GM12891 (cell line): ENCODE results near the gene ABHD2.
"Not testable (repeated sequence)": the region's sequence is repeated elsewhere in the genome, so short reads cannot be mapped to it uniquely, and the experiment has no call there.

Source experiments
- DNase-seq: peaks from one replicate; pipeline ENCODE4 v3.0.0; 2011; ENCODE audit warnings: low spot score; ENCODE audit not compliant: insufficient read length
- FAIRE-seq: peaks from 2 replicates; lab custom pipeline; 2011; peaks lifted over from hg19 to GRCh38; lab: Jason Lieb, UNC
- PAX5 ChIP-seq: IDR thresholded peaks from 2 replicates; pipeline ENCODE4 v1.6.1; 2011; ENCODE audit warnings: low read length, moderate library complexity, mild to moderate bottlenecking; ENCODE audit not compliant: insufficient read depth, severe bottlenecking
- POLR2A ChIP-seq: IDR thresholded peaks from 2 replicates; pipeline ENCODE4 v1.6.1; 2011; ENCODE audit warnings: low read depth, low read length, control low read depth
- POLR2AphosphoS5 ChIP-seq: IDR thresholded peaks from 2 replicates; pipeline ENCODE4 v1.6.1; 2011; ENCODE audit warnings: low read depth, low read length, control low read depth
- POU2F2 ChIP-seq: IDR thresholded peaks from 2 replicates; pipeline ENCODE4 v1.6.1; 2011; ENCODE audit warnings: low read depth, mild to moderate bottlenecking, control low read depth, low read length, moderate library complexity
- SPI1 ChIP-seq: IDR thresholded peaks from 2 replicates; pipeline ENCODE4 v1.6.1; 2011; ENCODE audit warnings: low read depth, low read length, control low read depth
- TAF1 ChIP-seq: IDR thresholded peaks from 2 replicates; pipeline ENCODE4 v1.6.1; 2011; ENCODE audit warnings: low read depth, low read length, control low read depth

ABHD2 gene

DNA sequence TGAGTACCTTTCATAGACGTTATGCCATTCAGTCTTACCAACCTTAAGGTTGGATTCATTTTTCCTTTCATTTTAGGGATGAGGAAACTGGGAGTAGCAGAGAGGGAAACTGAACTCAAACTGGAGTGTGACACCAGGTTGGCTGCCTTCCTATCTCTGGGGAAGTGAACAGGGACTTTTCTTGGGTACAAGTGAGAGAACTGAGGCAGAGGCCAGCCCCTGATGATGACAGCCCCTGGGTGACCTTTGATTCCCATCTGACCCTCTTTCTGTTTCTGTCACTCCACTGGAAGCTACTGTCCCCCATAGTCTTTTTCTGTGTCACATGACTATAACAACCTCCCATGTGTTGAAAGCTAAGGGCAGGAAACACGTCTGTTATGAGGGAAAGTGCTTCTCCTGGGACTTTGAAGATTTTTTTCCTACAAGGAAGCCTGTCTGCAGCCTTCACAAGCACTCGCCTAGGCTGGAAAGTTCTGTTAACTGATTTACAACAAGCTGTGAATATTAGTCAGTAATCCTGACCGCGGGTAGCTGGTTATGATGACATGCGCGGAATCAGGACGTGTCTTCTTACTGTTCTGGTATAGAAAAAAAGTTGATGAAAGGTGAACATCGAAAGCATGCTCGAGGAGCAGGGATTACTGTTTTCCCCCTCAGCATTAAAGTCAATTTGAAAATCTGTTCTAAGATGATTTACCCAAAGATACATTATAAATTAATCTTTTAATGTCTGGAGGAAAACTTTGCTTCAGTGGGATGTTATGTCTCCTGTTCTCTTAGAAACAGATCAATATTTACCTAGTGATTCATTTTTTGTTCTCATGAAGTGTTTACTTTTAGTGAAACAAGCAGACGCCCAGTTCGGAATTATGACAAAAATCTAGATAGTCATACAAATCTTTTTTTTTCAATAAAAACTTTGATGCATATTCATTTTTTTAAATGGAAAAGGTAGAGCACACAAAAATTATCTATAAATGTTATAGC lies 31.5 kb downstream of the ABHD2 start:
- DNase-seq (no peak), FAIRE-seq (no peak)
- no peak for TF ChIP-seq POLR2AphosphoS5

- DNase-seq, FAIRE-seq: not testable (repeated sequence)
Observed at GRCh38 chr15:89120479-89121000, 32.3 kb downstream of the ABHD2 start.

GRCh38 chr15:89121414-89121813 lies 33.2 kb downstream of the ABHD2 start:
- FAIRE-seq, result no peak

DNA sequence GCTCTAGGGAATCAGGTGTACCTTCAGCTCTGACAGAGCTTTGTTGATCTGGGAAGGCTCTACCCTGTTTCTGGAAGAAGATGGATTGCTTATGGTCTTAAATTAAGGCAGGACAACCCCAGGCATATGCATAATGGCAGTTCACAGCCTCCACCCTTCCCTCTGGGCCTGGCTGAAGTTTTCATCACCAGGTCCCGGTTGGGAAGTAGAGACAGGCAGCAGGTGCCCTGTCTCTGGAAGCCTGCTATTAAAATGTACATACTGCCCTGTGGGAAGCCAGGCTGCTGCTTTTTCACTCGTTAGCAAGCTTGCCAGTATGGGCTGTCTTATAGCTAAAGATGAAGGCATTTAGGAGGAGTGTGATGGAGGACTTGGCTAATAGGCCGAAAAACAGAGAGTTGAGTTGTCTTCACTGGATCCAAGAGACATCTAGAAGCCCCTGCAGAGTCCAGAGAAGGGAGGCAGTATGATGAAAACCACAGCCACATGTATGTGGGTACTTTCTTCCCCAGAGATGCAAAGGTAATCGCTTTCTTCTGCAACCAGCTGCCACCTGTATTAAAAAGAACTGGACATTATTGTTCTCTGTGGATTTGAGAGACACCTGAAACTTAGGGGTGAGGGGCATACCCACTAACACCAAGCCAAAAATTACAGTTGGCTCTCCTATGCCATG lies 34.4 kb downstream of the ABHD2 start:
- FAIRE-seq (no peak), DNase-seq (no peak)

More at GRCh38 chr15:89121414-89121813, 33.2 kb downstream of the ABHD2 start:
- TF ChIP-seq SPI1 (no peak), PAX5 (no peak), TAF1 (no peak), POLR2A (no peak), POLR2AphosphoS5 (no peak), POU2F2 (no peak)
- no peak for DNase-seq

DNA sequence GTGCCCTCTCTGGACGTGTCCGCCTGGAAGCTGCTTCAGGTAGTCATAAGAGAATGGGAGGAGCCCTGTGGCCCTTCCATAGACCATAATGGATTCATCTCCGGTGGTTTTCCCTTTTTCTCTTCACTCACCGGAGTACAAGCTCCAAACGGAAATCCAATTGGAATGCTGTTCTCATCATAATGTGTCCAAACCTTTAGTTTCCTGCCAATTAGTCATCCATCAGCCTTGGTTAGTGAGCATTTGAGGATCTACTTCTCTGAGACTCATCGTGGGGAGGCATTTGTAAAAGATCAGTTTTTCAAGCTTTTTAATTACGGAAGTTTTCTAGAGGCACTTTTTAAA lies 34.9 kb downstream of the ABHD2 start:
- TF ChIP-seq POU2F2, result no peak
- TF ChIP-seq SPI1, result no peak
- no peak for TF ChIP-seq POLR2A
- no peak for TF ChIP-seq TAF1
- TF ChIP-seq PAX5, result no peak
- no peak for TF ChIP-seq POLR2AphosphoS5
- FAIRE-seq (no peak), DNase-seq (no peak)

More for the DNA sequence above, 34.4 kb downstream of the ABHD2 start:
- no peak for TF ChIP-seq SPI1
- TF ChIP-seq POU2F2, result no peak
- no peak for TF ChIP-seq POLR2A
- no peak for TF ChIP-seq PAX5
- no peak for TF ChIP-seq POLR2AphosphoS5
- no peak for TF ChIP-seq TAF1

DNA sequence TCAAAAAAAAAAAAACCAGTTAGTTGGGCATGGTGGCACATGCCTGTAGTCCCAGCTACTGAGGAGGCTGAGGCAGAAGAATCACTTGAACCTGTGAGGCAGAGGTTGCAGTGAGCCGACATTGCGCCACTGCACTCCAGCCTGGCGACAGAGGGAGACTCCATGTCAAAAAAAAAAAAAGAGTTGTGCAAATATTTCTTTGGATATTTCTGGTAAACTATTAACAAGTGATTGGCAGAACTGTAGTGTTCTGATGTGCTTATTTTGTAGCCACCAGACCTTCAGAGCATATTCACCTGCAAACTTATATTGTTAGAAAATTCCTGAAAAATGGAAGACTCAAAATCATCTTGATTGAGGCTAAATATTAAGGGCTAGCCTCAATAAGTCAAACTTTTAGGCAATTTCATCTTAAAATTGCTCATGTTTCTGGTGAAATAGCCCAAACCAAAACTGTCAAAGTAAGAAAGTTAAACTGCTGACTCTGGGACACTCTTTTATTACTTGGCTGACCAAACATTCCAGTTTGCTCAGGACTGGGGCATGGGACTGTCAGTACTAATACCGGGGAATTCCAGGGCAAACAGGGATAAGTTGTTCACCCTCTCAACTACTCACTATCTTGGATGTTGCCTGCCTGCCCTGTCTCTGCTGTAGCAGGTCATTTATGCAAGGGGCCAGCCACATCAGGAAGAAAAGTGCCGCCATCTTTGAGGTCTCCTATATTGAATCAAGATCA lies 37.0 kb downstream of the ABHD2 start:
- TF ChIP-seq SPI1 (no peak), TAF1 (no peak), POLR2A (no peak), POU2F2 (no peak)
- DNase-seq (no peak), FAIRE-seq (no peak)

GRCh38 chr15:89126009-89126408 lies 37.8 kb downstream of the ABHD2 start:
- FAIRE-seq, result no peak

DNA sequence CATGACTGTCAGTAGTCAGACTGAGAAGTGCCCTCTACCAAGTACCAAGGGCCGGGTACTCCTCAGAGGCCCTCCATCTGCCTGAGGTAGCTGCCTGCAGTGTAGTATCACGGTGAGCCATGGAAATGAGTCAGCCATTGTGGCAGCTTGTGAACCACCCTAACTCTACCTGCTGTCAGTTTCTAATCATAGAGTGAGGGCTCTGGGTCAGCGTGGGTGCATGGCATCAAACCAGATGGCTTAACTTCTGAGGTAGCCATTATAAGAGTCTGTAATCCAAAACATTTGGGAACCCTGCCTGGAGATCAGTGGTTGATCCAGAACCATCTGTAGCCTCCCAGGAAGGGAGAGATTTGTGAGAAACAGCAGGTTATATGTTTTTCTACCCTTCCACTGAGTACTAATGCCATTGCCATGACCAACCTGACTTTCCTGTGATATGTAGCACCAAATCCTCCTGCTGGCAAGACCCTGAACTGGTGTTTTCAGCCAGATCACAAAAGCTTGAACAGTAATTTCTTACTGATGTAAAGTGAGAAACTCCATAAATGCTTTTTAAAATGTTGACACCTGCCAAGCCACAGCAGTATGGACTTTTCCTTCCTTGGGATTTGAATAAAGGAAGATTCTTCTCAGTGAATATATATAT lies 38.9 kb downstream of the ABHD2 start:
- FAIRE-seq, result no peak
- DNase-seq, result no peak
- TF ChIP-seq POLR2A (no peak), TAF1 (no peak), POLR2AphosphoS5 (no peak), POU2F2 (no peak), PAX5 (no peak), SPI1 (no peak)

More at GRCh38 chr15:89126009-89126408, 37.8 kb downstream of the ABHD2 start:
- no peak for TF ChIP-seq SPI1
- TF ChIP-seq TAF1, result no peak
- TF ChIP-seq PAX5, result no peak
- no peak for TF ChIP-seq POLR2AphosphoS5
- TF ChIP-seq POLR2A, result no peak
- TF ChIP-seq POU2F2, result no peak
- no peak for DNase-seq

- FAIRE-seq (no peak), DNase-seq (no peak)
- TF ChIP-seq POLR2AphosphoS5 (no peak), PAX5 (no peak), TAF1 (no peak), SPI1 (no peak), POU2F2 (no peak), POLR2A (no peak)
Observed at GRCh38 chr15:89128320-89129122, 40.3 kb downstream of the ABHD2 start.
